OCI-LY1 (cell line): ENCODE results near the gene PDZRN3.

Experiments used
- H2AFZ ChIP-seq: fragments of 200-600 bp; sonication (generic), shearing (Covaris generic); 2 replicates; pipeline ENCODE4 v1.6.0; 2014; ENCODE audit warnings: antibody characterized with exemption, mild to moderate bottlenecking, low read length
- H3F3A ChIP-seq: fragments of 200-600 bp; sonication (generic), shearing (Covaris generic); 2 replicates; pipeline ENCODE4 v1.6.0; 2014; ENCODE audit warnings: mild to moderate bottlenecking, antibody characterized with exemption, low read length, moderate library complexity; ENCODE audit not compliant: insufficient read depth
- H3K27ac ChIP-seq: fragments of 200-600 bp; sonication (generic); 2 replicates; pipeline ENCODE4 v1.5.1; 2014; ENCODE audit warnings: low read length, mixed run types, mild to moderate bottlenecking, low read depth; ENCODE audit not compliant: poor library complexity, severe bottlenecking
- H3K27me3 ChIP-seq: fragments of 200-600 bp; sonication (generic); 2 replicates; pipeline ENCODE4 v1.6.0; 2014; ENCODE audit warnings: antibody characterized with exemption, mild to moderate bottlenecking, low read length, moderate library complexity; ENCODE audit not compliant: insufficient read depth
- H3K36me3 ChIP-seq: fragments of 200-600 bp; sonication (generic); 2 replicates; pipeline ENCODE4 v1.6.1; 2014; ENCODE audit warnings: mild to moderate bottlenecking, antibody characterized with exemption, low read length, moderate library complexity, mixed read lengths; ENCODE audit not compliant: insufficient read depth
- H3K4me1 ChIP-seq: fragments of 200-600 bp; sonication (generic); 2 replicates; pipeline ENCODE4 v1.5.1; 2014; ENCODE audit warnings: mild to moderate bottlenecking, low read length, moderate library complexity; ENCODE audit not compliant: insufficient read depth, severe bottlenecking
- H3K4me2 ChIP-seq: fragments of 200-600 bp; sonication (generic), shearing (Covaris generic); 2 replicates; pipeline ENCODE4 v1.6.1; 2014; ENCODE audit warnings: low read length
- H3K4me3 ChIP-seq: fragments of 200-600 bp; sonication (generic); 2 replicates; pipeline ENCODE4 v1.5.1; 2014; ENCODE audit warnings: low read length, low read depth, mild to moderate bottlenecking, mixed read lengths; ENCODE audit not compliant: poor library complexity, severe bottlenecking
- H3K79me2 ChIP-seq: fragments of 200-600 bp; shearing (Covaris generic); 2 replicates; pipeline ENCODE4 v1.6.1; 2016; ENCODE audit warnings: mixed run types, low read length, mixed read lengths; ENCODE audit not compliant: insufficient read depth
- H3K9ac ChIP-seq: fragments of 200-600 bp; sonication (generic), shearing (Covaris generic); 2 replicates; pipeline ENCODE4 v1.6.1; 2014; ENCODE audit warnings: mild to moderate bottlenecking, low read length, mixed read lengths
- H3K9me2 ChIP-seq: fragments of 200-600 bp; sonication (generic), shearing (Covaris generic); 2 replicates; pipeline ENCODE4 v1.6.1; 2014; ENCODE audit warnings: low read depth, mild to moderate bottlenecking, low read length, mixed read lengths
- H3K9me3 ChIP-seq: fragments of 200-600 bp; shearing (Covaris generic); 2 replicates; pipeline ENCODE4 v1.6.1; 2014; ENCODE audit warnings: low read length, mixed read lengths
- H4K20me1 ChIP-seq: fragments of 200-600 bp; sonication (generic), shearing (Covaris generic); 2 replicates; pipeline ENCODE4 v1.6.0; 2016; ENCODE audit warnings: mild to moderate bottlenecking, low read length; ENCODE audit not compliant: insufficient read depth
- CTCF ChIP-seq: fragments of 200-600 bp; sonication (generic), shearing (Covaris generic); IDR thresholded peaks from 2 replicates; pipeline ENCODE4 v1.5.1; 2017; ENCODE audit warnings: mild to moderate bottlenecking, antibody characterized with exemption, low read length, moderate library complexity, mixed read lengths
- EZH2 ChIP-seq: fragments of 200-600 bp; sonication (generic), shearing (Covaris generic); IDR thresholded peaks from 2 replicates; pipeline ENCODE4 v1.8.0; 2017; ENCODE audit warnings: borderline replicate concordance, mixed run types, mild to moderate bottlenecking, antibody characterized with exemption, low read length, moderate library complexity, mixed read lengths

The PDZRN3 gene

GRCh38 chr3:73540969-73541740, 83.6 kb downstream of the PDZRN3 start:
- H3F3A ChIP-seq, result no peaks in the 10 kb centered on the region
- TF ChIP-seq EZH2, result no peak
- no peak for TF ChIP-seq CTCF
- H3K79me2 ChIP-seq, result no peaks in the 10 kb centered on the region
- no peak overlapping the region for H3K4me2 ChIP-seq
- no peaks in the 10 kb centered on the region for H3K9me2 ChIP-seq
- H2AFZ ChIP-seq, result no peak overlapping the region
- no peak overlapping the region for H3K27ac ChIP-seq
- no peaks in the 10 kb centered on the region for H3K4me1 ChIP-seq
- no peaks in the 10 kb centered on the region for H4K20me1 ChIP-seq
- no peak overlapping the region for H3K9ac ChIP-seq
- H3K36me3 ChIP-seq, result no peaks in the 10 kb centered on the region
- H3K27me3 ChIP-seq, result no peaks in the 10 kb centered on the region
- H3K9me3 ChIP-seq, result no peaks in the 10 kb centered on the region
- H3K4me3 ChIP-seq, result no peak overlapping the region

- Histone ChIP-seq H3K9me3 (no peaks in the 10 kb centered on the region), H3F3A (no peaks in the 10 kb centered on the region)
Observed at GRCh38 chr3:73538486-73538885, 86.3 kb downstream of the PDZRN3 start.

GRCh38 chr3:73536952-73537351, 87.8 kb downstream of the PDZRN3 start:
- H3K27ac ChIP-seq, result no peak overlapping the region
- no peak for TF ChIP-seq EZH2
- TF ChIP-seq CTCF, result no peak

More at GRCh38 chr3:73538486-73538885, 86.3 kb downstream of the PDZRN3 start:
- TF ChIP-seq EZH2, result no peak
- TF ChIP-seq CTCF, result no peak
- H2AFZ ChIP-seq, result no peak overlapping the region
- H3K27me3 ChIP-seq, result no peaks in the 10 kb centered on the region
- H3K9me2 ChIP-seq, result no peaks in the 10 kb centered on the region
- no peak overlapping the region for H3K27ac ChIP-seq
- no peak overlapping the region for H3K9ac ChIP-seq
- no peaks in the 10 kb centered on the region for H3K4me1 ChIP-seq
- H3K4me3 ChIP-seq, result no peak overlapping the region
- H3K36me3 ChIP-seq, result no peaks in the 10 kb centered on the region
- no peaks in the 10 kb centered on the region for H4K20me1 ChIP-seq
- no peak overlapping the region for H3K4me2 ChIP-seq
- H3K79me2 ChIP-seq, result no peaks in the 10 kb centered on the region

More at GRCh38 chr3:73536952-73537351, 87.8 kb downstream of the PDZRN3 start:
- H3K79me2 ChIP-seq, result no peaks in the 10 kb centered on the region
- H4K20me1 ChIP-seq, result no peaks in the 10 kb centered on the region
- no peak overlapping the region for H3K4me3 ChIP-seq
- no peaks in the 10 kb centered on the region for H3K9me3 ChIP-seq
- H2AFZ ChIP-seq, result no peak overlapping the region
- no peaks in the 10 kb centered on the region for H3K4me1 ChIP-seq
- H3K36me3 ChIP-seq, result no peaks in the 10 kb centered on the region
- H3K9me2 ChIP-seq, result no peaks in the 10 kb centered on the region
- H3K27me3 ChIP-seq, result no peaks in the 10 kb centered on the region
- no peak overlapping the region for H3K9ac ChIP-seq
- no peaks in the 10 kb centered on the region for H3F3A ChIP-seq
- no peak overlapping the region for H3K4me2 ChIP-seq
